ENCODE data around the gene ASB11.
"Not testable (repeated sequence)": the region's sequence is repeated elsewhere in the genome, so short reads cannot be mapped to it uniquely, and the experiment has no call there.

The ASB11 gene

GRCh38 chrX:15293451-15293850 is 22.0 kb downstream of the ASB11 start:
- no peak overlapping the region for H3K4me2 ChIP-seq (ENCODE audit: low read length)
- H3K27ac ChIP-seq (ENCODE audit: low read depth, low read length): no peak overlapping the region
- no peaks in the 10 kb centered on the region for H3F3A ChIP-seq (ENCODE audit: control insufficient read depth, insufficient read depth)
- H3K4me1 ChIP-seq (ENCODE audit: control insufficient read depth, low read length): no peaks in the 10 kb centered on the region
- H3K79me2 ChIP-seq (ENCODE audit: control insufficient read depth, low read length): no peaks in the 10 kb centered on the region
- H3K4me3 ChIP-seq (ENCODE audit: low read length): no peak overlapping the region
- H3K9me2 ChIP-seq (replicated peaks; ENCODE audit: control insufficient read depth, low read length): no peaks in the 10 kb centered on the region
- no peaks in the 10 kb centered on the region for H3K27me3 ChIP-seq (ENCODE audit: control insufficient read depth, low read length)
- TF ChIP-seq EZH2phosphoT487 (IDR thresholded peaks at IDR 0.05; ENCODE audit: borderline replicate concordance, low read length): no peak
- no peak for TF ChIP-seq CTCF (IDR thresholded peaks at IDR 0.05; ENCODE audit: low read depth, low read length, poor library complexity, severe bottlenecking)
- no peaks in the 10 kb centered on the region for H4K20me1 ChIP-seq (ENCODE audit: control insufficient read depth, insufficient read depth, low read depth, low read length)
- no peaks in the 10 kb centered on the region for H3K9me3 ChIP-seq (ENCODE audit: control insufficient read depth, insufficient read depth, low read length)
- H3K36me3 ChIP-seq (ENCODE audit: control insufficient read depth, low read length): no peaks in the 10 kb centered on the region

- Histone ChIP-seq H3K27ac (ENCODE audit: low read depth, low read length) (no peak overlapping the region), H3K4me2 (ENCODE audit: low read length) (no peak overlapping the region), H3K4me1 (ENCODE audit: control insufficient read depth, low read length) (no peaks in the 10 kb centered on the region), H3K9me2 (replicated peaks; ENCODE audit: control insufficient read depth, low read length) (no peaks in the 10 kb centered on the region), H3K27me3 (ENCODE audit: control insufficient read depth, low read length) (no peaks in the 10 kb centered on the region), H4K20me1 (ENCODE audit: control insufficient read depth, insufficient read depth, low read depth, low read length) (no peaks in the 10 kb centered on the region), H3K36me3 (ENCODE audit: control insufficient read depth, low read length) (no peaks in the 10 kb centered on the region), H3K4me3 (ENCODE audit: low read length) (no peak overlapping the region), H3K79me2 (ENCODE audit: control insufficient read depth, low read length) (no peaks in the 10 kb centered on the region), H3F3A (ENCODE audit: control insufficient read depth, insufficient read depth) (no peaks in the 10 kb centered on the region), H3K9me3 (ENCODE audit: control insufficient read depth, insufficient read depth, low read length) (no peaks in the 10 kb centered on the region)
- TF ChIP-seq CTCF (IDR thresholded peaks at IDR 0.05; ENCODE audit: low read depth, low read length, poor library complexity, severe bottlenecking) (no peak), EZH2phosphoT487 (IDR thresholded peaks at IDR 0.05; ENCODE audit: borderline replicate concordance, low read length) (no peak)
These were observed 22.6 kb downstream of the ASB11 start for GRCh38 chrX:15292861-15293260.

- Histone ChIP-seq H3F3A (ENCODE audit: control insufficient read depth, insufficient read depth) (no peaks in the 10 kb centered on the region), H3K9me2 (replicated peaks; ENCODE audit: control insufficient read depth, low read length) (no peaks in the 10 kb centered on the region), H3K27ac (ENCODE audit: low read depth, low read length) (no peak overlapping the region), H3K36me3 (ENCODE audit: control insufficient read depth, low read length) (no peaks in the 10 kb centered on the region), H3K79me2 (ENCODE audit: control insufficient read depth, low read length) (no peaks in the 10 kb centered on the region), H3K9me3 (ENCODE audit: control insufficient read depth, insufficient read depth, low read length) (no peaks in the 10 kb centered on the region), H4K20me1 (ENCODE audit: control insufficient read depth, insufficient read depth, low read depth, low read length) (no peaks in the 10 kb centered on the region), H3K4me3 (ENCODE audit: low read length) (no peak overlapping the region), H3K4me2 (ENCODE audit: low read length) (no peak overlapping the region), H3K27me3 (ENCODE audit: control insufficient read depth, low read length) (no peaks in the 10 kb centered on the region), H3K4me1 (ENCODE audit: control insufficient read depth, low read length) (no peaks in the 10 kb centered on the region)
- TF ChIP-seq EZH2phosphoT487 (IDR thresholded peaks at IDR 0.05; ENCODE audit: borderline replicate concordance, low read length): no peak
- no peak for TF ChIP-seq CTCF (IDR thresholded peaks at IDR 0.05; ENCODE audit: low read depth, low read length, poor library complexity, severe bottlenecking)
These were observed 37.8 kb downstream of the ASB11 start for GRCh38 chrX:15277604-15278003.

- H3F3A ChIP-seq (ENCODE audit: control insufficient read depth, insufficient read depth): no peaks in the 10 kb centered on the region
- H4K20me1 ChIP-seq (ENCODE audit: control insufficient read depth, insufficient read depth, low read depth, low read length): no peaks in the 10 kb centered on the region
- no peaks in the 10 kb centered on the region for H3K27me3 ChIP-seq (ENCODE audit: control insufficient read depth, low read length)
- no peaks in the 10 kb centered on the region for H3K9me2 ChIP-seq (replicated peaks; ENCODE audit: control insufficient read depth, low read length)
- no peak overlapping the region for H3K27ac ChIP-seq (ENCODE audit: low read depth, low read length)
- no peak overlapping the region for H3K4me3 ChIP-seq (ENCODE audit: low read length)
- no peaks in the 10 kb centered on the region for H3K36me3 ChIP-seq (ENCODE audit: control insufficient read depth, low read length)
- H3K9me3 ChIP-seq (ENCODE audit: control insufficient read depth, insufficient read depth, low read length): no peaks in the 10 kb centered on the region
- no peak overlapping the region for H3K4me2 ChIP-seq (ENCODE audit: low read length)
- TF ChIP-seq EZH2phosphoT487 (IDR thresholded peaks at IDR 0.05; ENCODE audit: borderline replicate concordance, low read length) (no peak), CTCF (IDR thresholded peaks at IDR 0.05; ENCODE audit: low read depth, low read length, poor library complexity, severe bottlenecking) (no peak)
- no peaks in the 10 kb centered on the region for H3K4me1 ChIP-seq (ENCODE audit: control insufficient read depth, low read length)
- no peaks in the 10 kb centered on the region for H3K79me2 ChIP-seq (ENCODE audit: control insufficient read depth, low read length)
These were observed 40.5 kb downstream of the ASB11 start for GRCh38 chrX:15274946-15275345.

GRCh38 chrX:15273275-15273674 is 42.2 kb downstream of the ASB11 start:
- H3K4me2 ChIP-seq (ENCODE audit: low read length); H3F3A ChIP-seq (ENCODE audit: control insufficient read depth, insufficient read depth); H4K20me1 ChIP-seq (ENCODE audit: control insufficient read depth, insufficient read depth, low read depth, low read length); H3K79me2 ChIP-seq (ENCODE audit: control insufficient read depth, low read length); H3K9me2 ChIP-seq (replicated peaks; ENCODE audit: control insufficient read depth, low read length); H3K9me3 ChIP-seq (ENCODE audit: control insufficient read depth, insufficient read depth, low read length); H3K4me1 ChIP-seq (ENCODE audit: control insufficient read depth, low read length); H3K27ac ChIP-seq (ENCODE audit: low read depth, low read length); H3K27me3 ChIP-seq (ENCODE audit: control insufficient read depth, low read length); H3K36me3 ChIP-seq (ENCODE audit: control insufficient read depth, low read length); H3K4me3 ChIP-seq (ENCODE audit: low read length): not testable (repeated sequence)
